ENCODE measurements around the gene VGLL4. TPM values are rescaled to one million over a fixed set of nuclear protein-coding genes. Genes with fewer than 3 reads are reported as not detected.
A peak's percentile ranks its signal among the peaks of the same experiment; 100 is the strongest.

Gene VGLL4
- total RNA-seq, 1 experiment from 2014 or later: 42.1 TPM

- Histone ChIP-seq H2BK12ac (ENCODE audit: insufficient read length, low read depth, low read length) (no peak overlapping the region), H3K14ac (ENCODE audit: insufficient read depth, low read length) (no peak overlapping the region), H4K8ac (replicated peaks; ENCODE audit: insufficient read length, low read depth, low read length) (no peak overlapping the region), H3T11ph (ENCODE audit: low read length) (no peak overlapping the region), H3K4me2 (ENCODE audit: insufficient read depth, insufficient read length, low read length) (no peak overlapping the region), H3K4ac (ENCODE audit: low read depth, low read length) (no peak overlapping the region), H3K27ac (ENCODE audit: insufficient read length, low read depth, low read length) (no peak overlapping the region), H4K20me1 (ENCODE audit: control insufficient read depth, insufficient read depth, insufficient read length) (no peaks in the 10 kb centered on the region), H3K9ac (ENCODE audit: extremely low read depth, insufficient read length, low read length) (no peak overlapping the region), H2AFZ (ENCODE audit: low read length) (no peak overlapping the region), H2BK120ac (ENCODE audit: low read depth, low read length, poor library complexity, severe bottlenecking) (no peak overlapping the region), H3K23me2 (ENCODE audit: insufficient read length, low read depth, low read length, poor library complexity, severe bottlenecking) (no peaks in the 10 kb centered on the region), H3K23ac (ENCODE audit: insufficient read length, low read depth, low read length) (no peak overlapping the region), H2AK5ac (ENCODE audit: insufficient read length, low read length) (no peak overlapping the region), H3K9me3 (ENCODE audit: control insufficient read depth, low read depth, low read length) (no peaks in the 10 kb centered on the region), H3K56ac (ENCODE audit: insufficient read length, low read depth, low read length) (no peak overlapping the region), H3K18ac (ENCODE audit: insufficient read length, low read depth, low read length) (no peak overlapping the region), H2BK15ac (ENCODE audit: low read depth, low read length) (no peak overlapping the region), H3K79me1 (ENCODE audit: insufficient read depth, low read depth, low read length, poor library complexity, severe bottlenecking) (no peaks in the 10 kb centered on the region), H4K5ac (ENCODE audit: insufficient read length, low read depth, low read length) (no peak overlapping the region), H3K4me1 (ENCODE audit: insufficient read depth, low read length) (no peaks in the 10 kb centered on the region; the same call in 1 of the 2 replicates), H3K79me2 (ENCODE audit: insufficient read depth, low read length) (no peaks in the 10 kb centered on the region), H4K91ac (ENCODE audit: insufficient read length, low read depth, low read length) (no peak overlapping the region), H2BK5ac (ENCODE audit: insufficient read length, low read length) (no peak overlapping the region), H2BK20ac (ENCODE audit: low read depth, low read length, poor library complexity, severe bottlenecking) (no peak overlapping the region), H3K27me3 (ENCODE audit: insufficient read depth, low read length) (no peaks in the 10 kb centered on the region)
- Mint-ChIP-seq H3K27me3 (ENCODE audit: low read depth) (no peaks in the 10 kb centered on the region; the same call in 1 of the 2 replicates), H3K27ac (0 out of 7 replicates have a peak overlapping the region, but pooled peaks of 1 of the 3 experiments have one; percentile 7), H3K9me3 (no peaks in the 10 kb centered on the region), H3K4me1 (peaks cover 25 to 28% of the 10 kb centered on the region in 2 experiments), H3K4me3 (no peak overlapping the region), H3K36me3 (ENCODE audit: insufficient read depth in 1 of 3, low read depth in 3 of 3) (no peaks in the 10 kb centered on the region)
- TF ChIP-seq CTCF (conservative IDR thresholded peaks at IDR 0.05): no peak
- WGBS (ENCODE audit: extremely low coverage, insufficient read length, low lambda C conversion rate): no CpG with 5 or more reads among the region's 3 CpGs
- no peak for DNase-seq
Measured at GRCh38 chr3:11650391-11650790, 6.7 kb upstream of the VGLL4 start.

Measured in H9 (cell line).